HepG2 (cell line): Measurements from ENCODE around the gene RHOBTB3. TPM values are rescaled to one million over a fixed set of nuclear protein-coding genes. Genes with fewer than 3 reads are reported as not detected.

Experiments used
- CHCHD3 ChIP-seq: sonication (generic); formaldehyde crosslinking; IDR thresholded peaks from 2 replicates; pipeline ENCODE4 v1.8.0; 2022; ENCODE audit warnings: mild to moderate bottlenecking, missing genetic modification reagents, moderate library complexity
- MEF2D ChIP-seq: sonication (generic); formaldehyde crosslinking; IDR thresholded peaks from 2 replicates; pipeline ENCODE4 v1.5.1; 2020; ENCODE audit warnings: mild to moderate bottlenecking, missing genetic modification reagents
- MEIS2 ChIP-seq: sonication (generic); formaldehyde crosslinking; IDR thresholded peaks from 2 replicates; pipeline ENCODE4 v1.9.0; 2021; ENCODE audit warnings: mild to moderate bottlenecking, missing genetic modification reagents
- MIER3 ChIP-seq: IDR thresholded peaks from 2 replicates; pipeline ENCODE4 v1.6.1; 2016; ENCODE audit warnings: missing compliant biosample characterization, borderline replicate concordance
- NR3C1 ChIP-seq: sonication (generic); formaldehyde crosslinking; IDR thresholded peaks from 2 replicates; pipeline ENCODE4 v1.4.0; 2020; ENCODE audit warnings: missing genetic modification reagents
- POLR2AphosphoS5 ChIP-seq: IDR thresholded peaks from 2 replicates; pipeline ENCODE4 v1.6.1; 2012; ENCODE audit warnings: low read depth, low read length
- SP2 ChIP-seq: sonication (generic); formaldehyde crosslinking; IDR thresholded peaks from 2 replicates; pipeline ENCODE4 v1.5.1; 2020; ENCODE audit warnings: mild to moderate bottlenecking, missing genetic modification reagents
- SRSF9 ChIP-seq: fragments of 200-400 bp; formaldehyde crosslinking; IDR thresholded peaks from 2 replicates; pipeline ENCODE4 v1.6.1; 2018; ENCODE audit warnings: borderline replicate concordance, mild to moderate bottlenecking, low read depth, low read length; ENCODE audit not compliant: insufficient read depth, poor library complexity, severe bottlenecking
- ZNF317 ChIP-seq: sonication (generic); formaldehyde crosslinking; IDR thresholded peaks from 2 replicates; pipeline ENCODE4 v1.5.0; 2020; ENCODE audit warnings: mild to moderate bottlenecking, missing genetic modification reagents
- ZNF441 ChIP-seq: sonication (generic); formaldehyde crosslinking; IDR thresholded peaks from 2 replicates; pipeline ENCODE4 v1.7.0; 2021; ENCODE audit warnings: missing genetic modification reagents, borderline replicate concordance
- ZNF446 ChIP-seq: sonication (generic); formaldehyde crosslinking; IDR thresholded peaks from 2 replicates; pipeline ENCODE4 v1.5.0; 2020; ENCODE audit warnings: mild to moderate bottlenecking, missing genetic modification reagents
- ZSCAN20 ChIP-seq: sonication (generic); formaldehyde crosslinking; IDR thresholded peaks from 2 replicates; pipeline ENCODE4 v1.4.0; 2020; ENCODE audit warnings: missing genetic modification reagents, mild to moderate bottlenecking, borderline replicate concordance
- polyA plus RNA-seq, 8 experiments: library from polyadenylated mRNA; depleted of rRNA in 3 of 8; stranded (reverse) in 7 of 8; unstranded in 1 of 8; fragments of >200 nt; fragmentation: Illumina TruSeq in 4 of 8; extraction: Trizol in 4 of 8; gene quantifications; 2 replicates each; pipeline versions ENCODE4 v1.2.1 to v1.2.3, GENCODE V29; 2011 to 2016; ENCODE audit warnings: low read depth in 4 of 8, missing spikeins in 1 of 8, mixed read lengths in 1 of 8; ENCODE audit not compliant: insufficient read depth in 1 of 8
- total RNA-seq, 5 experiments: library from RNA; depleted of rRNA; stranded (reverse); fragments of >200 nt; fragmentation: Illumina TruSeq; extraction: Trizol; gene quantifications; 2 replicates each; pipeline ENCODE4 v1.2.3, GENCODE V29; 2016; ENCODE audit warnings: low read depth in 1 of 5
- TF ChIP-seq, protein P1 (sequence below): sonication (generic); formaldehyde crosslinking; IDR thresholded peaks from 2 replicates; pipeline ENCODE4 v1.4.0; 2020; ENCODE audit warnings: missing genetic modification reagents
- TF ChIP-seq, protein P2 (sequence below), 2 experiments: IDR thresholded peaks; 2 replicates each; pipeline ENCODE4 v1.6.1; 2011 to 2012; ENCODE audit warnings: low read length in 2 of 2, borderline replicate concordance in 1 of 2, low read depth in 1 of 2, mild to moderate bottlenecking in 1 of 2, moderate library complexity in 1 of 2
- TF ChIP-seq, protein P3 (sequence below): sonication (generic); formaldehyde crosslinking; conservative IDR thresholded peaks from 2 replicates; pipeline ENCODE4 v1.4.0; 2020; ENCODE audit warnings: mild to moderate bottlenecking, missing genetic modification reagents, moderate library complexity
- TF ChIP-seq, protein P4 (sequence below): sonication (generic); formaldehyde crosslinking; IDR thresholded peaks from 2 replicates; pipeline ENCODE4 v1.5.0; 2020; ENCODE audit warnings: missing genetic modification reagents

Gene RHOBTB3
- total and polyA plus RNA-seq, 2 of the 13 experiments (the other 11 are each of a cell fraction or from before 2014, with no cell fraction given) = 31.6 to 35.4 TPM

DNA sequence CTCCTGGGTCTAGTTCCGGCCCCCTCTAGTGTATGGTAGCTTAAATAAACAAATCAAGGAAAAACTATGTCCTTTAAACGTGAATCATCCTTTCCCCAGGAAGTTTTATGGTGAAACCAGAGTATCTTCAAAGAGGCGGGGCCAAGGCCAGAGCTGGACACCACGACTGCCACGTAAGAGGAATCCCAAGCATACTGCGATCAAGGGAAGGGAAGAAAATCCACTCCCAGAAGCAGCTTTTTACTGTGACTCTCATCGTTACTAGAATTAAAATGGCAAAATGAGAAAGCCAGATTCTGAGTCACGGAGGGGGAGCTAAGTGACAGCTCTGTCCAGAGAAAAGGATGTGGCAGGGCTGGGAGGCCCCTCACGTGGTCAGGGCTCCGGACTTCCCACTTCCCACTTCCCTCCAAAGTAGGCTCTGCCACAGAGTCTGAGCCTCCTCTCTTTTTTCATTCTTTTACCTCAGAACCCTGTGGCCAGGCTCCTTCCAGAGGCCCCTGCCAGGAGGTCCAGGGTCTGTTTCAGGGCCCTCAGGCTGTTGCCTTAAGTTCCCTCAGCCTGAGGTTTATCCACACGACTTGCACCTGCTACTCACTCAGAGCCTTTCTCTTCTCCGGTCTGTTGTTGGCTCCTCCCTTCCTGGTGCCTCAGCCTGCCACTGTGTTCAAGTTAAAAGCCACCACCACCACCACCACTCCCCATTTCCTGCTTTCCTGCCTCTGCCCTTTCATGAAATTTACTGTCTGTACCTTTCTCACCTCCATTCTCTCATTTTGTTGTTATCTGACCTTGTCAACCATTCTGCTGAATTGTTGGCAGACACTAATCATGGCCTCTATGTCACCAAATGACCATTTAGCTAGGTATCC lies 92.8 kb downstream of the RHOBTB3 start (continued):
- 0 out of 2 replicates have a peak, but pooled peaks have one; percentile 36 for TF ChIP-seq ZNF441 (CRISPR knock-in tag)
- no peak for TF ChIP-seq ZNF446 (CRISPR knock-in tag)
- no peak for TF ChIP-seq SP2 (CRISPR knock-in tag)
- TF ChIP-seq, protein P1, sequence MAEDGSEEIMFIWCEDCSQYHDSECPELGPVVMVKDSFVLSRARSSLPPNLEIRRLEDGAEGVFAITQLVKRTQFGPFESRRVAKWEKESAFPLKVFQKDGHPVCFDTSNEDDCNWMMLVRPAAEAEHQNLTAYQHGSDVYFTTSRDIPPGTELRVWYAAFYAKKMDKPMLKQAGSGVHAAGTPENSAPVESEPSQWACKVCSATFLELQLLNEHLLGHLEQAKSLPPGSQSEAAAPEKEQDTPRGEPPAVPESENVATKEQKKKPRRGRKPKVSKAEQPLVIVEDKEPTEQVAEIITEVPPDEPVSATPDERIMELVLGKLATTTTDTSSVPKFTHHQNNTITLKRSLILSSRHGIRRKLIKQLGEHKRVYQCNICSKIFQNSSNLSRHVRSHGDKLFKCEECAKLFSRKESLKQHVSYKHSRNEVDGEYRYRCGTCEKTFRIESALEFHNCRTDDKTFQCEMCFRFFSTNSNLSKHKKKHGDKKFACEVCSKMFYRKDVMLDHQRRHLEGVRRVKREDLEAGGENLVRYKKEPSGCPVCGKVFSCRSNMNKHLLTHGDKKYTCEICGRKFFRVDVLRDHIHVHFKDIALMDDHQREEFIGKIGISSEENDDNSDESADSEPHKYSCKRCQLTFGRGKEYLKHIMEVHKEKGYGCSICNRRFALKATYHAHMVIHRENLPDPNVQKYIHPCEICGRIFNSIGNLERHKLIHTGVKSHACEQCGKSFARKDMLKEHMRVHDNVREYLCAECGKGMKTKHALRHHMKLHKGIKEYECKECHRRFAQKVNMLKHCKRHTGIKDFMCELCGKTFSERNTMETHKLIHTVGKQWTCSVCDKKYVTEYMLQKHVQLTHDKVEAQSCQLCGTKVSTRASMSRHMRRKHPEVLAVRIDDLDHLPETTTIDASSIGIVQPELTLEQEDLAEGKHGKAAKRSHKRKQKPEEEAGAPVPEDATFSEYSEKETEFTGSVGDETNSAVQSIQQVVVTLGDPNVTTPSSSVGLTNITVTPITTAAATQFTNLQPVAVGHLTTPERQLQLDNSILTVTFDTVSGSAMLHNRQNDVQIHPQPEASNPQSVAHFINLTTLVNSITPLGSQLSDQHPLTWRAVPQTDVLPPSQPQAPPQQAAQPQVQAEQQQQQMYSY (CRISPR knock-in tag) = no peak
- TF ChIP-seq, protein P2, sequence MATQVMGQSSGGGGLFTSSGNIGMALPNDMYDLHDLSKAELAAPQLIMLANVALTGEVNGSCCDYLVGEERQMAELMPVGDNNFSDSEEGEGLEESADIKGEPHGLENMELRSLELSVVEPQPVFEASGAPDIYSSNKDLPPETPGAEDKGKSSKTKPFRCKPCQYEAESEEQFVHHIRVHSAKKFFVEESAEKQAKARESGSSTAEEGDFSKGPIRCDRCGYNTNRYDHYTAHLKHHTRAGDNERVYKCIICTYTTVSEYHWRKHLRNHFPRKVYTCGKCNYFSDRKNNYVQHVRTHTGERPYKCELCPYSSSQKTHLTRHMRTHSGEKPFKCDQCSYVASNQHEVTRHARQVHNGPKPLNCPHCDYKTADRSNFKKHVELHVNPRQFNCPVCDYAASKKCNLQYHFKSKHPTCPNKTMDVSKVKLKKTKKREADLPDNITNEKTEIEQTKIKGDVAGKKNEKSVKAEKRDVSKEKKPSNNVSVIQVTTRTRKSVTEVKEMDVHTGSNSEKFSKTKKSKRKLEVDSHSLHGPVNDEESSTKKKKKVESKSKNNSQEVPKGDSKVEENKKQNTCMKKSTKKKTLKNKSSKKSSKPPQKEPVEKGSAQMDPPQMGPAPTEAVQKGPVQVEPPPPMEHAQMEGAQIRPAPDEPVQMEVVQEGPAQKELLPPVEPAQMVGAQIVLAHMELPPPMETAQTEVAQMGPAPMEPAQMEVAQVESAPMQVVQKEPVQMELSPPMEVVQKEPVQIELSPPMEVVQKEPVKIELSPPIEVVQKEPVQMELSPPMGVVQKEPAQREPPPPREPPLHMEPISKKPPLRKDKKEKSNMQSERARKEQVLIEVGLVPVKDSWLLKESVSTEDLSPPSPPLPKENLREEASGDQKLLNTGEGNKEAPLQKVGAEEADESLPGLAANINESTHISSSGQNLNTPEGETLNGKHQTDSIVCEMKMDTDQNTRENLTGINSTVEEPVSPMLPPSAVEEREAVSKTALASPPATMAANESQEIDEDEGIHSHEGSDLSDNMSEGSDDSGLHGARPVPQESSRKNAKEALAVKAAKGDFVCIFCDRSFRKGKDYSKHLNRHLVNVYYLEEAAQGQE (IDR thresholded peaks at IDR 0.05; ENCODE audit: borderline replicate concordance in 1 of 2, low read depth in 1 of 2, low read length in 2 of 2) = peak in 1 of 2 experiments; percentile 41; a peak in 1 of 4 replicates
- TF ChIP-seq MIER3 (CRISPR knock-in tag) = 0 out of 2 replicates have a peak, but pooled peaks have one; percentile 18
- TF ChIP-seq, protein P3, sequence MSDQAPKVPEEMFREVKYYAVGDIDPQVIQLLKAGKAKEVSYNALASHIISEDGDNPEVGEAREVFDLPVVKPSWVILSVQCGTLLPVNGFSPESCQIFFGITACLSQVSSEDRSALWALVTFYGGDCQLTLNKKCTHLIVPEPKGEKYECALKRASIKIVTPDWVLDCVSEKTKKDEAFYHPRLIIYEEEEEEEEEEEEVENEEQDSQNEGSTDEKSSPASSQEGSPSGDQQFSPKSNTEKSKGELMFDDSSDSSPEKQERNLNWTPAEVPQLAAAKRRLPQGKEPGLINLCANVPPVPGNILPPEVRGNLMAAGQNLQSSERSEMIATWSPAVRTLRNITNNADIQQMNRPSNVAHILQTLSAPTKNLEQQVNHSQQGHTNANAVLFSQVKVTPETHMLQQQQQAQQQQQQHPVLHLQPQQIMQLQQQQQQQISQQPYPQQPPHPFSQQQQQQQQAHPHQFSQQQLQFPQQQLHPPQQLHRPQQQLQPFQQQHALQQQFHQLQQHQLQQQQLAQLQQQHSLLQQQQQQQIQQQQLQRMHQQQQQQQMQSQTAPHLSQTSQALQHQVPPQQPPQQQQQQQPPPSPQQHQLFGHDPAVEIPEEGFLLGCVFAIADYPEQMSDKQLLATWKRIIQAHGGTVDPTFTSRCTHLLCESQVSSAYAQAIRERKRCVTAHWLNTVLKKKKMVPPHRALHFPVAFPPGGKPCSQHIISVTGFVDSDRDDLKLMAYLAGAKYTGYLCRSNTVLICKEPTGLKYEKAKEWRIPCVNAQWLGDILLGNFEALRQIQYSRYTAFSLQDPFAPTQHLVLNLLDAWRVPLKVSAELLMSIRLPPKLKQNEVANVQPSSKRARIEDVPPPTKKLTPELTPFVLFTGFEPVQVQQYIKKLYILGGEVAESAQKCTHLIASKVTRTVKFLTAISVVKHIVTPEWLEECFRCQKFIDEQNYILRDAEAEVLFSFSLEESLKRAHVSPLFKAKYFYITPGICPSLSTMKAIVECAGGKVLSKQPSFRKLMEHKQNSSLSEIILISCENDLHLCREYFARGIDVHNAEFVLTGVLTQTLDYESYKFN (CRISPR knock-in tag) = peak; percentile 75
- TF ChIP-seq SRSF9 = no peak
- no peak for TF ChIP-seq ZSCAN20 (CRISPR knock-in tag)
- TF ChIP-seq CHCHD3 (CRISPR knock-in tag) = no peak
- TF ChIP-seq MEF2D (CRISPR knock-in tag) = no peak
- TF ChIP-seq POLR2AphosphoS5 = 0 out of 2 replicates have a peak, but pooled peaks have one; percentile 38
- TF ChIP-seq, protein P4, sequence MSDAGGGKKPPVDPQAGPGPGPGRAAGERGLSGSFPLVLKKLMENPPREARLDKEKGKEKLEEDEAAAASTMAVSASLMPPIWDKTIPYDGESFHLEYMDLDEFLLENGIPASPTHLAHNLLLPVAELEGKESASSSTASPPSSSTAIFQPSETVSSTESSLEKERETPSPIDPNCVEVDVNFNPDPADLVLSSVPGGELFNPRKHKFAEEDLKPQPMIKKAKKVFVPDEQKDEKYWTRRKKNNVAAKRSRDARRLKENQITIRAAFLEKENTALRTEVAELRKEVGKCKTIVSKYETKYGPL (CRISPR knock-in tag) = 0 out of 2 replicates have a peak, but pooled peaks have one; percentile 34
- TF ChIP-seq MEIS2 (CRISPR knock-in tag) = no peak
- TF ChIP-seq NR3C1 (CRISPR knock-in tag) = no peak
- TF ChIP-seq ZNF317 (CRISPR knock-in tag) = no peak
